ENCODE results near the gene OSBPL10.

DNA sequence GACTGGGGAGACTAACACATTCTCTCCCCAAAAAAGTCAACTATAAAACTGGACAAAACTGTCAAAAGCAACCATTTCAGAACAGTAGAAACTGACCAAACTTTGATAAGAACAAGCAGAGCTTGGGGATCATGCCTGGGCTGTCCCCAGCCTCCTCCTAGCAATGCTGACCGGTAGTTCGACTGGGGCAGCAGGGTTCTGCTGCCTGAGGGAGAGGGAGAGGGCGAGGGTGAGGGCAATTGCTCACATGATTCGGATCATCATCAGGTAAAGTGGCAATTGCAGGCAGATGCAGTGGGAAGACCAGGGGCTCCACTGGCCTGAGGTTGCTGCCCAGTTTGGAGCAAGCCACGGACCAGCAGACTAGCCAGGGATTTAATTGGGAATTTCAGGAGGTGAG is 88.6 kb downstream of the OSBPL10 start:
- TF ChIP-seq, protein P1, sequence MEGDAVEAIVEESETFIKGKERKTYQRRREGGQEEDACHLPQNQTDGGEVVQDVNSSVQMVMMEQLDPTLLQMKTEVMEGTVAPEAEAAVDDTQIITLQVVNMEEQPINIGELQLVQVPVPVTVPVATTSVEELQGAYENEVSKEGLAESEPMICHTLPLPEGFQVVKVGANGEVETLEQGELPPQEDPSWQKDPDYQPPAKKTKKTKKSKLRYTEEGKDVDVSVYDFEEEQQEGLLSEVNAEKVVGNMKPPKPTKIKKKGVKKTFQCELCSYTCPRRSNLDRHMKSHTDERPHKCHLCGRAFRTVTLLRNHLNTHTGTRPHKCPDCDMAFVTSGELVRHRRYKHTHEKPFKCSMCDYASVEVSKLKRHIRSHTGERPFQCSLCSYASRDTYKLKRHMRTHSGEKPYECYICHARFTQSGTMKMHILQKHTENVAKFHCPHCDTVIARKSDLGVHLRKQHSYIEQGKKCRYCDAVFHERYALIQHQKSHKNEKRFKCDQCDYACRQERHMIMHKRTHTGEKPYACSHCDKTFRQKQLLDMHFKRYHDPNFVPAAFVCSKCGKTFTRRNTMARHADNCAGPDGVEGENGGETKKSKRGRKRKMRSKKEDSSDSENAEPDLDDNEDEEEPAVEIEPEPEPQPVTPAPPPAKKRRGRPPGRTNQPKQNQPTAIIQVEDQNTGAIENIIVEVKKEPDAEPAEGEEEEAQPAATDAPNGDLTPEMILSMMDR (IDR thresholded peaks at IDR 0.05) = no peak
- TF ChIP-seq EP300 (IDR thresholded peaks at IDR 0.05) = no peak
- TF ChIP-seq POLR2A (IDR thresholded peaks at IDR 0.05) = no peak

Measured in stomach (tissue), 4 donors.